Liver (tissue), 9 donors: ENCODE measurements around the gene DCHS2. TPM values are rescaled to one million over a fixed set of nuclear protein-coding genes. Genes with fewer than 3 reads are reported as not detected.
A peak's percentile ranks its signal among the peaks of the same experiment; 100 is the strongest.

ENCODE experiments used
- DNase-seq: peaks from one replicate; pipeline ENCODE4 v3.0.0-alpha.2; 2017; ENCODE audit warnings: low spot score
- H3K27ac ChIP-seq, 2 donors: one replicate each; pipeline ENCODE4 v1.7.0; 2013; ENCODE audit warnings: inconsistent platforms in 2 of 2, low read length in 2 of 2, control low read depth in 1 of 2, low read depth in 1 of 2, mild to moderate bottlenecking in 1 of 2
- H3K27me3 ChIP-seq, 4 donors: one replicate each; pipeline versions ENCODE4 v1.6.1 to v1.7.0; 2013; ENCODE audit warnings: low read length in 3 of 4, inconsistent platforms in 1 of 4, mild to moderate bottlenecking in 1 of 4, moderate library complexity in 1 of 4; ENCODE audit not compliant: control insufficient read depth in 4 of 4, insufficient read depth in 4 of 4
- H3K36me3 ChIP-seq, 4 donors: one replicate each; pipeline versions ENCODE4 v1.6.1 to v1.7.0; 2013; ENCODE audit warnings: low read length in 3 of 4, mild to moderate bottlenecking in 3 of 4, low read depth in 1 of 4, moderate library complexity in 1 of 4; ENCODE audit not compliant: control insufficient read depth in 4 of 4, insufficient read depth in 3 of 4
- H3K4me1 ChIP-seq, 4 donors: one replicate each; pipeline versions ENCODE4 v1.6.1 to v1.7.0; 2013; ENCODE audit warnings: low read length in 3 of 4, mild to moderate bottlenecking in 3 of 4, moderate library complexity in 1 of 4; ENCODE audit not compliant: control insufficient read depth in 4 of 4, insufficient read depth in 4 of 4
- H3K4me3 ChIP-seq, 3 donors: one replicate each; pipeline versions ENCODE4 v1.6.1 to v1.7.0; 2013; ENCODE audit warnings: low read length in 3 of 3, control low read depth in 1 of 3, low read depth in 1 of 3, mild to moderate bottlenecking in 1 of 3
- H3K9ac ChIP-seq, 2 donors: one replicate each; pipeline ENCODE4 v1.7.0; 2013; ENCODE audit warnings: low read length in 2 of 2, mild to moderate bottlenecking in 2 of 2, moderate library complexity in 2 of 2, control low read depth in 1 of 2, low read depth in 1 of 2
- H3K9me3 ChIP-seq, 4 donors: one replicate each; pipeline versions ENCODE4 v1.6.1 to v1.7.0; 2013; ENCODE audit warnings: low read length in 3 of 4; ENCODE audit not compliant: control insufficient read depth in 4 of 4
- ATF3 ChIP-seq: IDR thresholded peaks from 2 replicates; pipeline ENCODE4 v1.6.1; 2016; ENCODE audit warnings: antibody characterized with exemption
- FOXA1 ChIP-seq: IDR thresholded peaks from 2 replicates; pipeline ENCODE4 v1.6.1; 2016; ENCODE audit warnings: antibody characterized with exemption
- GABPA ChIP-seq, 2 donors: IDR thresholded peaks in 1 of 2; conservative IDR thresholded peaks in 1 of 2; 2 replicates each; pipeline ENCODE4 v1.6.1; 2016; ENCODE audit warnings: antibody characterized with exemption in 2 of 2, mild to moderate bottlenecking in 1 of 2, moderate library complexity in 1 of 2
- JUND ChIP-seq, 2 donors: IDR thresholded peaks; 2 replicates each; pipeline ENCODE4 v1.6.1; 2016; ENCODE audit warnings: antibody characterized with exemption in 2 of 2
- NR2F2 ChIP-seq: IDR thresholded peaks from 2 replicates; pipeline ENCODE4 v1.6.1; 2016; ENCODE audit warnings: antibody characterized with exemption
- RAD21 ChIP-seq, 2 donors: IDR thresholded peaks; 2 replicates each; pipeline ENCODE4 v1.6.1; 2016; ENCODE audit warnings: antibody characterized with exemption in 2 of 2, mild to moderate bottlenecking in 2 of 2
- REST ChIP-seq: IDR thresholded peaks from 2 replicates; pipeline ENCODE4 v1.6.1; 2016; ENCODE audit warnings: antibody characterized with exemption, mild to moderate bottlenecking
- RXRA ChIP-seq, 2 donors: IDR thresholded peaks; 2 replicates each; pipeline ENCODE4 v1.6.1; 2017 to 2018; ENCODE audit warnings: antibody characterized with exemption in 2 of 2, mild to moderate bottlenecking in 1 of 2
- SP1 ChIP-seq: IDR thresholded peaks from 2 replicates; pipeline ENCODE4 v1.6.1; 2018; ENCODE audit warnings: antibody characterized with exemption, mild to moderate bottlenecking
- YY1 ChIP-seq: IDR thresholded peaks from 2 replicates; pipeline ENCODE4 v1.6.1; 2016; ENCODE audit warnings: antibody characterized with exemption, mild to moderate bottlenecking
- ZBTB33 ChIP-seq: IDR thresholded peaks from 2 replicates; pipeline ENCODE4 v1.6.1; 2016; ENCODE audit warnings: antibody characterized with exemption
- WGBS: extraction: QIAGEN DNeasy Blood & Tissue Kit; methylation state at CpG from one replicate; pipeline ENCODE4 v1.1.7; 2013; 5-methylcytosine and 5-hydroxymethylcytosine counted together
- polyA plus RNA-seq, 2 donors: library from polyadenylated mRNA; stranded (reverse) in 1 of 2; unstranded in 1 of 2; fragments of 200-250 nt in 1 of 2; fragments of >200 nt in 1 of 2; fragmentation: Nextera tagmentation in 1 of 2; extraction: Ambion mirVana in 1 of 2; gene quantifications; one replicate each; pipeline versions ENCODE4 v1.2.1 to v1.2.3, GENCODE V29; 2013 to 2015
- total RNA-seq, 2 donors: library from RNA; depleted of rRNA; stranded (reverse); fragments of >200 nt; gene quantifications; one replicate each; pipeline ENCODE4 v1.2.3, GENCODE V29; 2014
- donor health status: healthy.
- donor health status: healthy.
- donor health status: healthy.
- donor health status: healthy.
- donor health status: healthy.

DCHS2 gene
- total and polyA plus RNA-seq, 4 donors: 0.07 to 0.50 (median 0.09) TPM; not detected in 1

- Histone ChIP-seq H3K4me1 (no peaks in the 10 kb centered on the region), H3K9me3 (no peaks in the 10 kb centered on the region), H3K4me3 (no peak overlapping the region), H3K36me3 (no peaks in the 10 kb centered on the region), H3K27ac (no peak overlapping the region), H3K27me3 (peaks cover 0 to 7% (median 0%) of the 10 kb centered on the region in 4 donors), H3K9ac (no peak overlapping the region)
- 56% methylated on average over 2 of the region's 2 CpGs for WGBS
- TF ChIP-seq SP1: no peak
- TF ChIP-seq RAD21 (IDR thresholded peaks at IDR 0.05): no peak
- TF ChIP-seq REST: no peak
- TF ChIP-seq JUND (IDR thresholded peaks at IDR 0.05): no peak
- no peak for TF ChIP-seq RXRA (IDR thresholded peaks at IDR 0.05)
- TF ChIP-seq ZBTB33: no peak
- no peak for TF ChIP-seq NR2F2
- no peak for TF ChIP-seq YY1
- no peak for TF ChIP-seq ATF3
- TF ChIP-seq FOXA1: no peak
- no peak for TF ChIP-seq GABPA (IDR thresholded peaks at IDR 0.05 in 1 of 2, conservative IDR thresholded peaks at IDR 0.05 in 1 of 2)
- no peak for DNase-seq
These were observed 34.6 kb upstream of the DCHS2 start for GRCh38 chr4:154526151-154526550.

- Histone ChIP-seq H3K9me3 (no peaks in the 10 kb centered on the region), H3K9ac (no peak overlapping the region), H3K36me3 (no peaks in the 10 kb centered on the region), H3K27ac (no peak overlapping the region), H3K4me1 (no peaks in the 10 kb centered on the region), H3K27me3 (no peaks in the 10 kb centered on the region), H3K4me3 (no peak overlapping the region)
- TF ChIP-seq ATF3: no peak
- no peak for DNase-seq
These were observed 30.0 kb upstream of the DCHS2 start for GRCh38 chr4:154521607-154522006.

GRCh38 chr4:154519214-154519613, 27.6 kb upstream of the DCHS2 start:
- Histone ChIP-seq H3K4me1 (no peaks in the 10 kb centered on the region), H3K4me3 (no peak overlapping the region), H3K36me3 (no peaks in the 10 kb centered on the region), H3K9ac (no peak overlapping the region), H3K9me3 (no peaks in the 10 kb centered on the region), H3K27me3 (peaks cover 0 to 2% (median 0%) of the 10 kb centered on the region in 4 donors), H3K27ac (no peak overlapping the region)
- 68% methylated on average over 4 of the region's 4 CpGs for WGBS
- TF ChIP-seq JUND (IDR thresholded peaks at IDR 0.05) (no peak), REST (peak; percentile 60)
- no peak for DNase-seq
